ENCODE measurements around the gene TRMT10A.

DNA sequence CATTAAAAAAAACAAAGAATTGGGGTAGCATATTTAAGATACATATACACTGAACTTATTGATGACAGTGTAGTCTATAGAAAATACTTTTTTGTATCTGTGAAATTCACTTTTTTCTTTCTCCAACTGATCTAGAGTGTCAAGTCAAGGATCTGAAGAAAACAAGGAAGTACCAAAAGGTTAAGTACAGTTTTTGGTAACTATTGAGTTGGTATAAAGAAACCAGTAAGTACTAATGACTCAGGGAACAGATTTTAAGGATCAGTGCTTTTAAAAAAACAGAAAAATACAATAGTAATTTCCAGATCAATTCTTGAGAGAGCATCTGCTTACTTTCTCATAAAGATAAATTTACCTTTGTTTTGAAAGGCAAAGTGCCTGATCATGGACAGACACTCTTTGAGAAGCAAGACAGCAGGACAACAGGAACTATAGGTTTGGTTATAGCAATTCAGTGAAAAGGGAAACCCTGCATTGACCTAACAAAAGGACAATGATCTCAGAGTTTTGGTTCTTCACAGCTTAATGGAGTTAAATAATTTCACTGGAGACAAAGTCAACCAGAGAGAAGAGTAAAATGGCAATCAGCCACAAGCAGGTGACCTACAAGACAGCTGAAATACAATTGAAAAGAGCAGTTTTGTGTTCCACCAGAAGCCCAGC, 23.4 kb downstream of the TRMT10A start:
- TF ChIP-seq, protein P1, sequence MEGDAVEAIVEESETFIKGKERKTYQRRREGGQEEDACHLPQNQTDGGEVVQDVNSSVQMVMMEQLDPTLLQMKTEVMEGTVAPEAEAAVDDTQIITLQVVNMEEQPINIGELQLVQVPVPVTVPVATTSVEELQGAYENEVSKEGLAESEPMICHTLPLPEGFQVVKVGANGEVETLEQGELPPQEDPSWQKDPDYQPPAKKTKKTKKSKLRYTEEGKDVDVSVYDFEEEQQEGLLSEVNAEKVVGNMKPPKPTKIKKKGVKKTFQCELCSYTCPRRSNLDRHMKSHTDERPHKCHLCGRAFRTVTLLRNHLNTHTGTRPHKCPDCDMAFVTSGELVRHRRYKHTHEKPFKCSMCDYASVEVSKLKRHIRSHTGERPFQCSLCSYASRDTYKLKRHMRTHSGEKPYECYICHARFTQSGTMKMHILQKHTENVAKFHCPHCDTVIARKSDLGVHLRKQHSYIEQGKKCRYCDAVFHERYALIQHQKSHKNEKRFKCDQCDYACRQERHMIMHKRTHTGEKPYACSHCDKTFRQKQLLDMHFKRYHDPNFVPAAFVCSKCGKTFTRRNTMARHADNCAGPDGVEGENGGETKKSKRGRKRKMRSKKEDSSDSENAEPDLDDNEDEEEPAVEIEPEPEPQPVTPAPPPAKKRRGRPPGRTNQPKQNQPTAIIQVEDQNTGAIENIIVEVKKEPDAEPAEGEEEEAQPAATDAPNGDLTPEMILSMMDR (IDR thresholded peaks at IDR 0.05; ENCODE audit: low read length) = no peak
- TF ChIP-seq EZH2 (IDR thresholded peaks at IDR 0.05; ENCODE audit: borderline replicate concordance, low read length) = no peak
